Fibroblast of the conjunctiva (primary cell): Measurements from ENCODE around the gene POFUT2.

ENCODE experiments used
- DNase-seq: peaks from one replicate; pipeline ENCODE4 v3.0.0-alpha.2; 2010; ENCODE audit warnings: low read depth

POFUT2 gene

GRCh38 chr21:45282283-45283034 is 5.2 kb downstream of the POFUT2 start:
- DNase-seq, result no peak

GRCh38 chr21:45281411-45282282 is 6.0 kb downstream of the POFUT2 start:
- no peak for DNase-seq

- no peak for DNase-seq
Measured at GRCh38 chr21:45280969-45281368, 6.7 kb downstream of the POFUT2 start.

GRCh38 chr21:45280178-45280821 is 7.4 kb downstream of the POFUT2 start:
- DNase-seq, result no peak

- no peak for DNase-seq
Measured at GRCh38 chr21:45279446-45280177, 8.1 kb downstream of the POFUT2 start.

DNA sequence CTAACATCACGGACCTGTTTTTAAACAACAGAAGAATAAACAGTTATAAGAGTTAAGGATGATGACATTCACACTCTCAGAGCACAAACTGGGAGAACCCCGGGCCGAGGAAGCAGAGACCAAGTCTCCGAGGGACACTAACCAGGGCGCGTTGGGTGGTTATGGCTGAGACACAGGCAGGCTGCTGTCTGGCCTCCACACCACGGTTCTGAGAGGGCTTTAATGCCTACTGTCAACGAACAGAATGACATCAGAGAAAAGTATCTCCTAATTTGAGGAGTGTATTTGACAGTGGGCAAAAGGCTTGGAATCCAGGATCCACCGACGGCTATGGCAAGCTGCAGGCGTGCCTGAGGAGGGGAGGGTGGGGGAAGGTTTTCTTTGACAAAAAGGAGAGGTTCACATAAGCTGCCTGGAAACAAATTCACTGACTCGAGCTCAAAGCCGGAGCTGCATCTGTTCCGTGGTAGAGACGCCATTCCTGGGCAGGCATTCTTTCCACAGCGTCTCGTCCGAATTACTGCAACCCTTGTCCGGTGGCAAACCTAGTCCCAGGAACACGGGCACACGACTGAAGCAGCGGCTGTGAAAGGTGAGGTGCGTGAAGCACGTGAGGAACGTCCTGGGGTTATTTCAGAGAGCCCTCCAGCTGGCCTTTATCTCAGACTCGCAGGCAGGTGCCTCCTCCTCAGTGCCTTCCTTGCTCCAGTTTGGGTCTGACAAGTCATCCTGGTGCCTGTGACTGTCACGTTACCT is 9.4 kb downstream of the POFUT2 start:
- no peak for DNase-seq

DNA sequence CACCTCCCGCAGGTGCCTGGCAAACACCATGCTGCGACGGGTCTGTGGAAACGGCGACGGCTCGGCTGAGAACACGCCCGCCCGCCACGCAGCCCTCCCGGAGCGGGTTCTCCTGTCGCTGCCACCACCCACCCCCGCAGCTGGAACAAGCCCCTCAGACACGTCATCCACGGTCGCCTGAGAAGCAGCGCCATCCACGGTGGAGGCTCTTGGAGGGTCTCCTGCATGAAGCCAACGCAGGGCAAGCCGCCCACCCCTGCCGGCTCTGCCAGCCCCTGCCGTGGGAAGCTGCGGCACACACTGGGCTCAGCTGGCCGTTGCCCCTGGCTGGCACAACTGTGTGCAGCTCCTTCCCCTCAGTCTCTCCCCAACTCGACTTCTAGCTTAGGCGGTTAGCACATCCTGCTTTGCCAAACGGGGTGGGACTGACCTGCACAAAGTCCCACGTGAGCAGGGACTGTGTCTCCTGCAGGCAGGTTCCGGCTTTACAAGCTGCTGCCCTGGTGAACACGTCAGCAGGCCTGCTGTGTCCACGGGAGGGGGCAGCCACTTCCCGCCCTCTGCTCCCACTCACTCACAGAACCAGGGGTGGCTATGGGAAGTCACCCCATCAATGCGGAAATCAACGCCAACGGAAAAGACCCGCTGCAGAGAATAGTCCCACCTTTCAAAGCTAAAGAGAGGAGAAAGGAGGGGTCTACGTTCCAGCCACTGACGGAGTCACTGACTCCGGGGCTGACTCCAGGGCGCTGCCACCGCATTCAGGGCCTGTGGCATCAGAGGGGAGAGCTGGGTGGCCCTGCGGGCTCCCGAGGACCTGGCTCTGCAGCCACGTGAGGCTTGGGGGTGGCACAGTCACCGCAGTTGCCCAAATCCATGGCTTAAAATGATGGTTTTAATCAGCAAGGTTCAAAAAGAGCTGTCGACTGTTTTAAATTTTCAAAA is 10.3 kb downstream of the POFUT2 start:
- DNase-seq, result no peak

- no peak for DNase-seq
Measured at GRCh38 chr21:45276596-45276995, 11.1 kb downstream of the POFUT2 start.

GRCh38 chr21:45270306-45270821 is 17.3 kb downstream of the POFUT2 start:
- DNase-seq, result no peak

GRCh38 chr21:45269861-45270260 is 17.8 kb downstream of the POFUT2 start:
- DNase-seq, result no peak

GRCh38 chr21:45267390-45267760 is 20.3 kb downstream of the POFUT2 start:
- no peak for DNase-seq

DNA sequence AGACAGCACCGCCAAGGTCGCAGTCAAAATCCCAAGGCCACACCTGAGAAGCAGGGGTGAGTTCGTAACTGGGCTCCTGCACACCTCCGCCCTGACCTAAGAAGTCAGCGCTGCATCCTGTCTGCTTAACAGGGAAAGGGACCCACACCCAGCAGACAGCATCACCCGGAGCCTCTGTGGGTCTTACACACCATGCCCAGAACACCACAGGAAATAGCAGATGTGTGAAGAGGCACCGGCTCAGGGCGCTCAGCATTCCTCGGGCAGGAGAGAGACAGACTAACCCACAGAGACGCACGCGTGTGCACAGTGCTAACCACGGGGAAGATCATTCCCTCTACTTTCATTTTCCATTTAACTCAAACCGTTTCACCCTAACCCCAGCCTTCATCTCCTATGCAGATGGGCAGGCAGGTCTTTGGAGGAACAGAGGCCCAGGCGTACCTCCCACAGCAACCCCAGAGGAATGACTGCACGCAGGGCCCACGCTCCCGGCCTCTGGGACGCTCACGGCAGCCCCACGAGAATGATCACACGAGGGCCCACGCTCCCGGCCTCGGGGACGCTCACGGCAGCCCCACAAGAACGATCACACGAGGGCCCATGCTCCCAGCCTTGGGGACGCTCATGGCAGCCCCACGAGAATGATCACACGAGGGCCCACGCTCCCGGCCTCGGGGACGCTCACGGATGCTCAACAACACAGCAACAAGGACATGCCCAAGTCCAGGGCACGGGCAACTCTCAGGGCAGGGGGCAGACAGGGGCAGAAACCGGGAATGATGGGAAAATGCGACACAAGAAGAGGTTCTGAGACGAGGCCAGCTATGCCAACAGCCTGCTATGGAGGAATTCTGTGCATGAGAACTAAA is 20.9 kb downstream of the POFUT2 start:
- DNase-seq, result no peak

DNA sequence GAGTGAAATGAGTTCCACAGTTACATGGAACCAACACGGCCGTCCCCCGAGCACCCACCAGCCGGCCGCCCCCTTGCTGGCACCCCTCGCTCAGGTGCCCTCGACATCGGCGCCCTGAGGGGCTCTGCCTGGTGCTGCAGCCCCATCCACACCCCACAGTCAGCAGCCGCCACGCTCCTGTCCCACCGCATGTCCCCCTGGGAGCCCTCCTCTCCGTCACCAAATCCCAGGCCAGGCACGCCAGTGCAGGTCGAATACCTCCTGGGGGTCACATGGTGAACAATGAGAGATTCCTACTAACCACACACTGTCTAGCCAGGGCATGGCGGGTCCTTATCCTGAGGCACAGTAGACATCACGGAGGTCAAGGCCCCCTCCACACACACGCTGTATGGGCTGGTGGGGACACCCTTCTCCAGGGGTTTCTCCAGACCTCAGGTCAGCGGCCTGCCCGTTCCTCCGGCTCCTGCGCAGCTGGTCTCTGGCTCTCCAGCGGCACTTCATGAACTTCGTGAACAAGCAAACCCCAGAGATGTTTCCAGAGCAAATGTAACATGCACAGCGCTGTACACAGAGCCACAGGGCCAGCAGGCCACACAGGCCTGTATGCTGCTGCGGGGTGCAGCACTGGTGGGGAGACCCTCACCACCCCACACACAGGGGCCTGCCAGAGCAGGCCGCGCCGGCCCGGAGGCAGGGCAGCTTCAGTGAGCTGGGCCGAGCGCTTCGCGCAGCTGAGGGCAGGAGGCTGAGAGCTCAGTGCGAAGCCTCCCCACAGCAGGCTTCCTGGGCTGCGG is 21.8 kb downstream of the POFUT2 start:
- DNase-seq, result no peak

DNA sequence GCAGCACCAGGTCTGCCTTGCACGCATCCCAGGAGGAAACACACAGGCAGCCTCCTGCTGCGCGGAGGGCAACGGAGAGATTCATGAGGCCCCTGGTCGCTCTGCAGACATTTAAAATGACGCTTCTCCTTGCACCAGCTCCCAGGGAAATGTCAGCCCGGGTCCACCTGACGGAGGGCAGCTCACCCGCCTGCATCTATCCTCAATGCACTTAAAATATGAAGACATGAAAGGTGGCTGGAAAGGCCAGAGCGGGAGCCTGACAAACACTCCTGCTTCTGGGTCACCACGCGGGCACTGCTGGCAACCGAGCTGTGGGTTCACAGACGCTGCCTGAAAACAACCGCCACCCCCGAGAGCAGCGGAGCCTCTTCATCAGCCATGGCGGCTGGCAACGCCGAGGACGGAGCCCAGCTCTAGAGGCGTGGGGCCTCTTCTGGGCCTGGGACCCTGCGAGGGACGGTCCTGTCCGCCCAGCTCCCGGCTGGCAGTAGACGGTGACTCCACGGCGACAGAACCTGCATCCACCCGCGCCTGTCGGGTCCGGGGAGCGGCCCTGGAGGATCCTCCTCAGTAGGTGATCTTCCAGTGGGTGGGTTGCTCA is 22.7 kb downstream of the POFUT2 start:
- DNase-seq, result no peak

DNA sequence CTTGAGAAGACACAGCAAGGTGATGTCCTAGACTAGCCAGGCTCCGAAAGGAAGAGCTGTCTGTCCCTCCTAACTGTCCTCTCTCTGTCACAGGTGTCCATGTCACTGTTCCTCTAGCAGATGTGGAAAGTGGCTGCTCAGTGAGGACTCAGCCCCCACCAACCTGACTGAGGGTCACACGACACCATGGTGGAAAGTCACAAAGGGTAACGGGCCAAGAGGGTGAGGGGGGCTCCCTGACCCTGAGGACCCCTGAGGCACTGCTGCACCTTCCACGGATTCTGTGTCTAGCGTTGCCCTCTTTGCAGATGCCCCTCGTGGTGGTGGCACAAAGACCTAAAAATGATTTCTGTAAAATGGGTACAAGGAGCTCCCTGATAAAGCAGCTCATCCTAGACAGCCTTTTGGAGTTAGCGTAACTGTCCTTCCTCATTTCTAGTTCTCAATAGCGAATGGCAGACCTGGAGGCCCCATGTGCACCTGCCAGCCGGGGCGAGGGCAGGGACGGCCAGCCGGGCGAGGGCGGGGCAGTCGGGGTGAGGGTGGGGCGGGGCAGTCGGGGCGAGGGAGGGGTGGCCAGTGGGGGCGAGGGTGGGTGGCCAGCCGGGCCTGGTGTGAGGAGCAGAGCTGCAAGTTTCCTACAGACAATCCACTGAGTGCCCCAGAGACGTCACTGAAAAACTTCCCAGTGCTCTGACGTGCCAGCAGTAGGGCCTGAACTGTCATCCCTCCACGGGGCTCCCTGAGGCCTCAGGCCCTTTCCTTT is 23.4 kb downstream of the POFUT2 start:
- DNase-seq, result no peak

GRCh38 chr21:45263534-45263933 is 24.2 kb downstream of the POFUT2 start:
- DNase-seq, result no peak

GRCh38 chr21:45262616-45263015 is 25.1 kb downstream of the POFUT2 start:
- DNase-seq, result no peak
